HG02970 (cell line): Measurements from ENCODE around the gene DMD.

Experiments used
- ATAC-seq: cut with Tn5 transposase; IDR thresholded peaks from one replicate; pipeline ENCODE4 v1.9.1; 2021; ENCODE audit warnings: mild to moderate bottlenecking, moderate library complexity, moderate number of reproducible peaks; ENCODE audit not compliant: unreplicated experiment, low FRiP score

Gene DMD

DNA sequence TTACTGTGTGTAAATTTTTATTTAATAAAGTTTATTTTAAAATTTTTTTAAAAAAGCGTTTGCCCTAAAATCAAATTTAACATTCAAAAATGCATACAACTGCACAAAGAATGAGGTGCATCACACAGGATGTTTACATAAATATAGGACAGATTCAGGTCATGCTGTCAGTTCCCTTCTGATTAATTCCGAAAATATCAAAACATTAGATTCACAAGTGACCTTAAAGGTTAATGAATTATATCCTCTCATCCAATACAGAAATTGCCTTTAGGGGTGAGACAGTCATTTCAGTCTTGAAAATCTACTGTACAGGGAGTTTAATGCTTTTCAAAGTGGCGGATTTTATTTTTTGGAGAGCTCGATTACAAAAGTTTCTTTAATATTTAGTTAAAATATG is 1930.8 kb downstream of the DMD start:
- no peak for ATAC-seq

DNA sequence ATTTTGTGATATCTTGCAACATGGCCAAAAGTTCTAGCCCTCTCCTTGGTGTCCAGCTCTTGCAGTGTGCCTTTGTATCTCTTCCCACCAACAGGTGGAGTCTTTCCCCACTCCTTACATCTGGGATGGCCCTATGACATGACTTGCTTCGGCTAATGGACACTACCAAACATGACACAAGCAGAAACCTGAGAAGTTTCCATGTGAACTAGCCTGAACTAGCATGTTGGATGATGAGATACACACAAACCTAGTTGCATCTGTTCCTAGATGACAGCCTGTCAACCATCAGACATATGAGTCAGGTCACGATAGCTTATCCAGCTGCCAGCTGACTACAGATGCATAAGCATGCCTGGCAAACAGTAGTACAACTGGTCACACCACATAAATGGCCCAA is 1932.0 kb downstream of the DMD start:
- no peak for ATAC-seq

DNA sequence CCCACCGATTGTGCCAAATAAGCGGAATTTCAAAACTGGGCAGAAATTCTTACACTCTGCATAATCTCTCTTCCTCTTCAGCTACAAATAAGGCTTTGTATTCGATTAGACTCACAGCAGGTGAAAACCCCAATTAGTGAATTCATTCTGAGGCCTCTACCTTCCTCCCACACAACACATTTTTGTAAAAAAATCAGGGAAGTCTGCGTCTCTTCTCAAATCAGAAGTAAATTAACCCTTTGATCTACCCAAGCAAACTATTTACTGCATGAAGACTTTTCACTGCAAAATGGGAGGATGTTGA is 1938.9 kb downstream of the DMD start:
- no peak for ATAC-seq

DNA sequence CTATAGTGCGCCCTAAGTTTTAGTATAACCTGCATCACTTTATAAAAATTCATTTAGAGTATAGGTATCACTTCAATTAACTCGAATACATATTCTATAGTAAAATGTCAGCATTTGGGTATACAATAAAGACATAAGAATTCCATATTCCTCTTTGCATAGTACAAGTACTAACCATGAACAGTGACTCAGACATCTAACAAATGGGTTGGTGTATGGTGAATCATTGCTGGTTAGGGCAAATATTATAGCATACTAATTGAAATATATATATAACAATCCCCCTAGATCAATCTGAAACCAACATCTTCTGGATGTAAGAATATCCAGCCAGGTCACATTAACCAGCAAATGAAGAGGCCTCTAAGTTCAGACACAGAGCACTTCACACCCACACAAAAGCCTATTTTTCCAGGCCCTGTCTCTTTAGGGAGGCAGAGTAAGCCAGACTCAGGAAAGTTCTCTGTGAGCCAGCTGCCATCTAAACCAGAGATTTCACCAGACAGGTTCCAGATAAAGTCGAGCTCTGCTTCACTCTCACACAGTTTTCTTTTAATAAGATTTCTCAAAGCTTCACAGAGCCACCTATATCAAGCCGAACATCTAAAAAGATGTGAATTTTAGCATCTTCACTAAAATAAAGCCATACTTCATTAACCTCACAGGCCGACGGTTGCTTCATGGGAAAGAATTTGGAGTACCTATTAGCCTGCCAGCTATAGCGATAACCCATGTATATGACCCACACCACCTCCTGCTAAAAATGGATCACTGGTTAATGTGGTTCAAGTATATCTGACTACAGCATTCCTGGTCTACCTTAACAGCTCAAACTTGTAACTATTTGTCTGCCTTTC is 1939.5 kb downstream of the DMD start:
- ATAC-seq, result no peak

DNA sequence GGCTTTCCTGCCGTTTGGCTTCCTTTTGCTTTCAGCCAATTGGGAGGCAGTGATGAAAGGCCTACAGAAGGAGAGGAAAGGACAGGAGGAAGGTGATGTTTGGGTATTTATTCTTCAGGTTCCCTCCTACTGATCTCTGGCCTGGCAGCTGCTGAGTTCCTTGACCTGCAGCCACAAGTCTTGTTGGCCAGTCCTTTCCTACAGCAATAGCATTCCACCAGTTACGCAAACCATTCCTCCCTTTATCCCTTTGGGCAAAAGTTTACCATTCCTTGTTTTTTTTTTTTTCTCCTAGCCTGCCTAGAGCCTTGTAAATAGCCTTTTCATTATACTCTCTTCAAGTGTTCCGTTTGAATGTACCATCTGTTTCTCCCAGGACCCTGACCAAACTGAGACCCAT is 1941.4 kb downstream of the DMD start:
- no peak for ATAC-seq

DNA sequence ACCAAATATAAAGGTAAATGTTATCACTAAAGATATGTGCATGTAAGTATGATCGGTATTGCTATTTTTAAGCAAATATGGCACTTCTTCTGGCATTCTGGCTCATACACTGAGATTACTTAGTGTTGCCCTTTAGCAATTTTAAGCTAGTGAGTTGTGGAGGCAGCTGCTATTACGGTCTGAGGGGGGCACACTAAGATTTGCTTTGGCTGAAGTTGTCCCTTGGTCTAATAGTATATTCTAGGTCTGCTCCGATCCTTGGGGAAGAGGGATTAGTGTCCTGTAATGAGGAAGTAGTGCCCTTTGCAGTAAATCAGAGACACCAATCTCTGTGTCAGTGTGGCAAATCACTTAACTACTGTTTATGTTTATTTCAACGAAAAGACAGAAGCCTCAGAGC is 1943.0 kb downstream of the DMD start:
- ATAC-seq, result no peak

DNA sequence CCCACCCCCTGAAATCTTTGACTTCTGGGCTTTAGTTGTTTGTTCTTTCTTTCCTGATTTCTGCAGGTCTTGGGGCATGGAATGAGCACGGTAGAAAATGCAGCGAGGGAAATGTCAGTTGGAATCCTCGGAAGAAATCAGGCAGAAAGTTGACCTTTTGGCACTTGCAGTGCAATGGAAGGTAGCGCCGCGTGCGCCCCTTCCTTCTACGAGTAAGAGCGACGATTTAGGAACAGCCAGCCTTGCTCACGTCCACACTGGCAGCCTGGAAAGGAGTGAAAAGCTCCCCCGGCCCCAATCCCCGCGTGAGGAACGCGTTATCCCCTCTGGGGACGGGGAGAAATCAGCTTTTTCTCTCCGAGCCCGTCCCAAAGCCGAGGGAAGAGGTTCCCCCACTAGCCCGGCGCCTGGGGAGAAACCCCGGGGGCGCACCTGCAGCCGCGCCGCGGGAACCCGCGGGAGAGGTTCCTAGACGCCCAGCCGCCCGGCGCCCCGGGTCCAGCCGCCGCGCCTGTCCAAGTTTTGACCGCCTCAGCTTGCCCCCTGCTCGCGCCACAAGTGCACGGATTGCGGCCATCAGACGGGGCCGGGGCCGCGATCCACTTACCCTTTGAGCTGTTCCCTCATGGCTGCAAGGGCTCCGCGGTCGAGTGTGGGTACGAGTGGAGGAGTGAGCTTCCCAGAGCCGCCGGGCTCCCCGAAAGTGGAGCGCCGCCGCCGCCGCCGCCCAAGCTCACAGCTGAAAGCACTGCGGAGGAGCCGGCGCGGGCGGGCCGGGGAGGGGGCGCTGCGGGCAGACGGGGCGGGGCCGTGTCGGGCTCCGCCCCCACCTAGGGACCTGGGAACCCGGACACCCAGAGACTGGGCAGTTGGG is 1944.9 kb downstream of the DMD start:
- peak; percentile 58 for ATAC-seq

DNA sequence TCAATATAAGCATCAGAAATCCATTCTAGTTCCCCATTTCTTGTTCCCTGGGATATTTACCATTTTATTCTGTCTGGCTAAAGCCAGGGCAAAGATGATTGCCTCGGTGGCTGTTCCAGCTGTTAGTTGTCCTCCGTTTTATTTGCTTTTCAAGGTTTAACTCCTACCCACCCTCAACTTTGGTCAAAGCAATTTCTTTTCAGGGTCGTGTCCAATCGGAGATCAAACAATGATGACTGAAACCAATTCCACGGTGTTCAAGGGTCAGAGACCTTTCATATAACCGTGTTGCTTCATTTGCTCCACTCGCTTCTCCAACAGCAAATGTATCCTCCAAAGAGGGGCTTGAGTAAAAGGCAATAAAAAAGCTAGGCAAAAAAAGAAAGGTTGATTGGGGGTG is 1946.0 kb downstream of the DMD start:
- no peak for ATAC-seq

DNA sequence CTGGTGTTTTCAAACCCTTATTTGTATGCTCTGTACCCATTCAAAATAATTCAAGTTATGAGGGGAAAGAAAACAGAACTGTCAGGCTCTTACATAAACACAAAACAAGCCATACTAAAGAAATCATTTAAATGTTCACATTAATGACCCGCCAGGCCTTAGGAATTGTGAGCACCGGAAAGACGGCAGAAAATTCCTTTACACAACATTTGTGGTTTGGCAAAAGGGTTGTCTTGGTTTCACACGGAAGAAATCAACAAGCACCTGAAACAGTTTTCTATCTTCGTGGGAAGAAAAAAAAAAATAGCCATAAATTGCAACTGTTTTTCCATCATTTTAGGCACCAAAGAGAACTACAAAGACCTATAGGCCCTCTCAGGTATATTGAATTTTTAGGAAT is 1951.0 kb downstream of the DMD start:
- no peak for ATAC-seq

DNA sequence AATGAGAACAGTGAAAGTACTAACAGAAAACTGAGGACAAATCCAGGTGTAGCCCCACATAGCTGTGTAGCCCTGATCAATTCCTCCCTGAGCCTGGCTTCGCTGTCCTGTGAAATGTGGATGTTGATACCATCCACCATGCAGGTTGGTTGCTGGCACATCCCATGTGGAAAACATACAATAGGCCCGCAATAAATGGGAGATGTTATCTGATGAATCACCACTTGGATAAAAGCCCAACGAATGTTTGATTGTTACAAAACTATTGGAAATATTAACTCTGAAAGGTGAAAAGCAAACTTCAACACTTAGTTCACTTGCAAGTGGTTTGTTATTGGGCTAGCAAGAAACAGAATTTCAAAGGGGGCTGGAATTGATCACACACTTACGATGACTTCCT is 1953.2 kb downstream of the DMD start:
- ATAC-seq, result no peak

DNA sequence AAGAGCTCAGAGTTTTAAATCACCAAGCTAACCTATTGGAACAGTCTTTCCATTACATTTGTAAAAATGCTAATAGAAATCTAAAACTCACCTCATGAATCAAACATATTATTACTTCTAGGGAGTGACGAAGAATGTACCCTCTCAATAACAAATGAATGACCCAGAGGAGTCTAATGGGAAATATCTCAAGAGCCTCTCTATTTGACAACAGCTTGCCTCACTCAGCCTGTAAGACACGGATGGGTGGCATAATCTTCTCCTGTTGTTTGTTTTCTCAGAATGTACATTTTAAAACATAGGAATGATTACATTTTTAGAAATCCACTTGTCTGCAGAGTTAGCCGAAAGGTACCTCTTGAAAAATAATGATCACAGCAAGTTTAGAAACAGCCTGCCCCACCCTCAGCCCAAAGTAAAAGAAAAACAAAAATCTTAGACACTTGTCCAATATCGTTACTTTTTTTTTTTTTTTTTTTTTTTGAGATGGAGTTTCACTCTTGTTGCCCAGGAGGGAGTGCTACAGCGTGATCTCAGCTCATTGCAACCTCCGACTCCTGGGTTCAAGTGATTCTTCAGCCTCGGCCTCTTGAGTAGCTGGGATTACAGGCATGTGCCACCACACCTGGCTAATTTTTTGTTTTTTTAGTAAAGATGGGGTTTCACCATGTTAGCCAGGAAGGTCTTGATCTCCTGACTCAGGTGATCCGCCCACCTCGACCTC is 1955.9 kb downstream of the DMD start:
- ATAC-seq, result no peak

DNA sequence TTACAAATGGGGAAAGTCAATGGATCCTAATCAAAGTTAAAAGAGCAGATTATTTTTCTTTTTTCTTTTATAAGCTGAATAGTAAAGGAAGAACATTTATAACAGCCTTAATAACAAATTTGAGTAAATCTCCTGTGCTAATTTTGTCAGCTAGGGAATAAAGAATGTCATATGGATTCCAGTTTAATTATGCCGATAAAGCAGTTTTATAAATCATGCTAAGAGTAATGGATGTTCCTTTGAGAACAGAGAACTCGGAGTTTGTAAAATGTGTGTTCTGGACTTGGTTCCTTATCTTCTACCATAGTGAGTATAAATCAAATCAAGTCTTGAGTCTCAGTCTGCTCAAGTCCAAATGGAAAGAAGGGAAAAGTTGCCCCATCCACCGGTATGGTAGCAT is 1959.2 kb downstream of the DMD start:
- ATAC-seq, result no peak

DNA sequence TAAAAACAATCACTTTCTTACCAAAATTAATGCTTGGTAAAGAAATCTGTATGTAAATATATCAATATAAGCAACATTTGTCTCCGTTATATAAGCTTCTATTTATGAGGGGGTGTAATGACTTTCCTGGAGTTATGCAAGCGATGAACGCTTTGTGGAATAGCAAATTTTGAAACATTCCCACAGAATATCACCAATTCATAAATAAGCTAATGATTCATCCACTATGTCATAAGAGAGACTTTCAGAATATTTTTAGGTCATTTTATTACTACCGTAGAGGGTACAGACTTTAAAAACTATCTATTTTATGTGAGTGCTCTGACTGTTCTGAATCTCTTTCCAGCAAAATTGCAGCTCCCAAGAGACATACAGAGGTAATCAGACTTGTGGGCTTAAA is 1960.0 kb downstream of the DMD start:
- ATAC-seq, result no peak

DNA sequence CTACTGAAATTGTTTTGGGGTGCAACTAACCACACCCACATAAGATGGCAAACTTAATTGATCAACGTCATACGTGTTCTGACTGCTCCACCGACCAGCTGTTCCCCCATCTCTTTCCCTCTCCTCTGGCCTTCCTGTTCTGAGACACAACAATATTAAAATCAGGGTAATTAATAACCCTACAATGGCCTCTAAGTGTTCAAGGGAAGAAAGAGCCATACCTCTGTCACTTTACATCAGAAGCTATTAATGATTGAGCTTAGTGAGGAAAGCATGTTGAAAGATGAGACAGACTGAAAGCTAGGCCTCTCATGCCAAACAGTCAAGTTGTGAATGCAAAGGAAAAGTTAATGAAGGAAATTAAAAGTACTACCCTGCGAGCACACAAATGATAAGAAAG is 1965.6 kb downstream of the DMD start:
- ATAC-seq, result peak; percentile 85

DNA sequence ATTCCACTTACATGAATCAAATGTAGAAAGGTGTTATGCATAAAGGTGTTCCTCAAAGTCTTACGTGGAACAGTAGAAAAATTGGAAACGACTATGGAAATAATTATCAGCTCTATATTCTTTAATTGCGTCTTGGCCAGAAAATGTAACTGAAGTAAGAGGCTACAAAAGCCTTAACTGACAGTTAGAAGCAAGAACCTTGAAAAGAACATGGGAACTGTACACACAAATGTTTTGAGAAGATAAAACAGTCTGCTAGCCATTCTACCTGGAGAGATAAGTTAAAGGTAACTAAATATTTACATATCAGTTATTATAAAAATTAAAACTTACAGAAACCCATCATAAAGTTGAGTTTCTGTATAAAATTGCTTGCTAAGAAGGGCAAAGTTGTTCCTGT is 1967.5 kb downstream of the DMD start:
- no peak for ATAC-seq

DNA sequence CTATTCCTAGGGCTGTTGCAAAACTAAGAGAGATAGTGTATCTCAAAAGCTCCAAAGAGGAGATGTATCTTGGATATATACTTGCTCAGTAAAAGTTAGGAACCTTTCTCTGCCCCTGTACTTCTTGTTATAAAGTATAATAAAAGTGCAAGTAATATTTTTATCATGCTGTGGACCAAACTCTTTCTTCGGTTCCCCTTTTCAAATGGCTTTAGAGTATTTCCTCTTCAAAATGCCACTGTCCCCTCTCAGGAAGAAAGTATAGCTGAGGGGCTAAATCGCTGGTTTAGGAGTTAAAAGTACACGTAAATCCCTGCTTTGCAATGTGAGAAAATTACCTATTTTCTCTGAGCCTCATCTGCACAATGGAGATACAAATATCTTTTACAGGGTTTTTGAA is 1970.4 kb downstream of the DMD start:
- ATAC-seq, result no peak

DNA sequence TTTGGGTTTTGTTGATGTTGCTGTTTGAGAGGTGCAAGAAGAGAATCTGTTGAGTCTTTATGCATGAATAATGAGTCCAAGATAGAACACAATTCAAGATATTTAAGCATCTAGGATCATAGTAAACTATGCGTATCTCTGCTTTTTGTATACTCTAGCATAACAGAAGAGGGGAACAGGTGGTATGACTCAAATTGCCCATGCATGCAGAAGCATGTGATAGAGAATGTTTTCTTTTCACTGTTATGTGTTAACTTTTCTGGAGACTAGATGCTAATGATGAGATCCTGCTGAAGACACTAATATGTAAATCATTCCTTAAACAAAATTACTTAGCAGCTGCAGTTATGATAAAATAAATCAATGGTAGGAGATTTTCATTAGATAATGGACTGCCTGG is 1974.2 kb downstream of the DMD start:
- ATAC-seq, result no peak

DNA sequence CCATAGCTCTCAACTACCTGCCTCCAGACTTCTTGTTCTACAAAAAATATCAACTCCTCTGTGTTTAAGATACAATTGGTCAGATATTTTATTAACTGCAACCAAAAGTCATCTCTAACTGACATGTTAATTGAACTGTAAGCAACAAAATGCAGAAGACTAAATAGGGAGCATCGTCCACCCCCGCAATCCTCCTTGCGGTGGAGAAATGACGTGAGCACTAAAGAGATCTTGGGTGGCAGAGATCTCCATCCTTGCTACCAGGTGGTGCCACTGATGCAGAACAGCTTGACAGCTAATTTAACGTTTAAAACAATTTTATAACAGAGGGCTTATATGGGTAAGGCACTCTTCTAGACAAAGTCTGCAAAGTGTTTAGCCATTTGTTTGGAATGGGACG is 1975.1 kb downstream of the DMD start:
- no peak for ATAC-seq

DNA sequence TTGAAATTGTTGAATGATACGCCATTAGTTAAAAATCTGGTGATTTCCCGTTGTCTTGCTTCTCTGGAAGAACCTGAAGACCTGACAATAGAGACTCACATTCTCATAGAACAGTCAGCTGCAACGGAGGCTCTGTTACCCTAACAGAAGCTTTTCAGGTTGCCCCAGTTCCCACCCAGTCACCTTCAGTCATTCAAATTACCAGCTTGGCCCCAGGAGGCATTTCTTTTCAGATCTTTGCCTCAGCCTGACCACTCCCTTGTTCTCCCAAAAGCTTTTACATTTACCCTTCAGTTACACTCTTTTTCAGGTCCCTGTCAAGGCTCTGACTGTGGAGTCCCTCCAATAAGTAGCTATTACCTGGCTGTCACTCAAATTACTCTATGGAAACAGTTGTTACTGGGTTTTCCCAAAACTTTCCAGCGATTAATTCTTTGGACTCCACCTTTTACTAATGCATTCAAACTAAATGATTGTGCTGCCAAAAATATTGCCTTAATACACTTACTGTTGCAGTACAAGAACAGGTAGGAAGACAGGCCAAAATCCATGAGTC is 1977.3 kb downstream of the DMD start:
- ATAC-seq, result no peak

DNA sequence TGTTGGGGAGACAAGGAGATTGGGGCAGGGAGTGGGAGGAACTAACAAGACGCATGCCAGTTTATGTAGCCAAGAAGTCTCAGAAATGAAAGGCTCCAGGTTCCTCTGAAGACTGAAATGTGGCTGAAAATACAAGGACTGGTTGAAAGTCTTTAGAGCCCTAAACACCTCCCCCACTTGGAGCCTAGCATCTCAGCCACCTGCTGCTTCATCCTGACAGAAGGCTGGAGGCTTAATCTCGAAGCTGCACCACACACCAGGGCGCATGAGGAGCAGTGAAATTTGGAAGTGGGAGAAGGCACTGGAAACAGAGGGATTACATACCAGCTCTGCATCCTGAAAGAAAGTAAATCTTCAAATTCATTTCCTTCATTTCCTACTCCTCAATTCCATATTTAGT is 1978.8 kb downstream of the DMD start:
- no peak for ATAC-seq

DNA sequence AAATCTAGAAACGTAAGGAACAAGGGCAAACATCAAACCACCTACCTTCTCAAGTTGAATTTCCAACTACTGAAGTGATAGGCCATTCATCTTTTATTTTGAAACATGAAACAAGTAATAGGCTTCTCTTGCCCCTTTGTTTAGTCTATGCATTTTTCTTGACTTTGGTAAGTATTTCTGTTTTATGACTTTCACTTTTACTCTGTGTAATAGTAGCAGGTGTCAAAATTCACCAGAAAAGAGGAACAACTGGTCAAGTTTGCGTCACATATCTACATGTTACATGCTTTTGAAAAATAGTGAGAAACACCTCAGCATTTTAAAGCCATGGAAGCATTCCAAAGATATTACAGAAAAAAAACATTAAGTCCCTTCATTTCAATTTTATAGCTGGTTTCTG is 1982.4 kb downstream of the DMD start:
- ATAC-seq, result peak; percentile 72
